GM23338 (cell line): ENCODE data around the gene USH2A. TPM values are rescaled to one million over a fixed set of nuclear protein-coding genes. Genes with fewer than 3 reads are reported as not detected.
"Not testable (repeated sequence)": the region's sequence is repeated elsewhere in the genome, so short reads cannot be mapped to it uniquely, and the experiment has no call there.

Source experiments
- ATAC-seq: fragments of 200-7000 bp; cut with Tn5 transposase; 3 replicates; pipeline ENCODE4 v1.9.1; 2020
- DNase-seq: peaks from one replicate; pipeline ENCODE4 v3.0.0-alpha.2; 2015; ENCODE audit warnings: low spot score
- H2AFZ ChIP-seq: fragments of 200-600 bp; sonication (generic); 2 replicates; pipeline ENCODE4 v1.8.0; 2016; ENCODE audit warnings: antibody characterized with exemption, mild to moderate bottlenecking, moderate library complexity
- H3F3A ChIP-seq: fragments of 200-600 bp; sonication (generic); replicated peaks from 2 replicates; pipeline ENCODE4 v1.8.0; 2017; ENCODE audit warnings: antibody characterized with exemption, mixed run types, low read depth
- H3K27ac ChIP-seq: fragments of 200-600 bp; sonication (generic); 2 replicates; pipeline ENCODE4 v1.6.1; 2016; ENCODE audit warnings: low read depth
- H3K27me3 ChIP-seq: fragments of 200-600 bp; sonication (generic); 2 replicates; pipeline ENCODE4 v1.8.0; 2016; ENCODE audit warnings: mild to moderate bottlenecking, mixed run types, moderate library complexity; ENCODE audit not compliant: insufficient read depth
- H3K36me3 ChIP-seq: fragments of 200-600 bp; sonication (generic); 2 replicates; pipeline ENCODE4 v1.8.0; 2016; ENCODE audit warnings: mild to moderate bottlenecking; ENCODE audit not compliant: insufficient read depth
- H3K4me1 ChIP-seq: fragments of 200-600 bp; sonication (generic); 2 replicates; pipeline ENCODE4 v1.8.0; 2016; ENCODE audit warnings: mild to moderate bottlenecking, moderate library complexity; ENCODE audit not compliant: insufficient read depth
- H3K4me2 ChIP-seq: fragments of 200-600 bp; sonication (generic); 2 replicates; pipeline ENCODE4 v1.7.1; 2017; ENCODE audit warnings: mixed run types
- H3K4me3 ChIP-seq: fragments of 200-600 bp; sonication (generic); 2 replicates; pipeline ENCODE4 v1.6.1; 2016; ENCODE audit warnings: mixed run types
- H3K79me2 ChIP-seq: fragments of 200-600 bp; sonication (generic); replicated peaks from 2 replicates; pipeline ENCODE4 v1.8.0; 2017; ENCODE audit warnings: mild to moderate bottlenecking; ENCODE audit not compliant: insufficient read depth
- H3K9me2 ChIP-seq: fragments of 200-600 bp; sonication (generic); 2 replicates; pipeline ENCODE4 v1.8.0; 2017; ENCODE audit not compliant: insufficient read depth
- H4K20me1 ChIP-seq: fragments of 200-600 bp; sonication (generic); replicated peaks from 2 replicates; pipeline ENCODE4 v1.8.0; 2017; ENCODE audit warnings: mild to moderate bottlenecking; ENCODE audit not compliant: insufficient read depth
- H3K27ac Mint-ChIP-seq: 2 replicates; pipeline ENCODE4 v1.8.0; 2020; ENCODE audit warnings: inconsistent platforms, mild to moderate bottlenecking, moderate library complexity, mixed read lengths
- H3K27me3 Mint-ChIP-seq: 3 replicates; pipeline ENCODE4 v1.8.0; 2022; ENCODE audit warnings: low read depth, mild to moderate bottlenecking, moderate library complexity, mixed read lengths, inconsistent platforms; ENCODE audit not compliant: insufficient read depth, poor library complexity
- H3K36me3 Mint-ChIP-seq: 3 replicates; pipeline ENCODE4 v1.8.0; 2021; ENCODE audit warnings: low read depth, mild to moderate bottlenecking, inconsistent platforms, moderate library complexity, mixed read lengths
- H3K4me1 Mint-ChIP-seq: 3 replicates; pipeline ENCODE4 v1.8.0; 2020; ENCODE audit warnings: mild to moderate bottlenecking, inconsistent platforms, mixed read lengths
- H3K4me3 Mint-ChIP-seq: 3 replicates; pipeline ENCODE4 v1.8.0; 2021; ENCODE audit warnings: moderate library complexity, mild to moderate bottlenecking, inconsistent platforms, mixed read lengths
- H3K9me3 Mint-ChIP-seq: 3 replicates; pipeline ENCODE4 v1.8.0; 2020; ENCODE audit warnings: moderate library complexity, mild to moderate bottlenecking, inconsistent platforms, mixed read lengths
- CREB1 ChIP-seq: fragments of 250-450 bp; sonication (Bioruptor Pico); IDR thresholded peaks from 2 replicates; pipeline ENCODE4 v1.5.0; 2020; ENCODE audit warnings: low read depth, mild to moderate bottlenecking, moderate library complexity
- CTCF ChIP-seq, 2 experiments: fragments of 200-600 bp in 1 of 2; sonication (generic) in 1 of 2; conservative IDR thresholded peaks; 2 replicates each; pipeline versions ENCODE4 v1.5.1 to v1.6.1; 2016 to 2017; ENCODE audit warnings: antibody characterized with exemption in 2 of 2, low read depth in 2 of 2, mild to moderate bottlenecking in 2 of 2, moderate library complexity in 1 of 2
- EZH2 ChIP-seq: fragments of 200-600 bp; sonication (generic); IDR thresholded peaks from one replicate; pipeline ENCODE4 v1.8.0; 2017; ENCODE audit warnings: antibody characterized with exemption, mild to moderate bottlenecking, low read depth; ENCODE audit not compliant: unreplicated experiment
- EZH2phosphoT487 ChIP-seq: fragments of 200-600 bp; sonication (generic); IDR thresholded peaks from one replicate; pipeline ENCODE4 v1.8.1; 2018; ENCODE audit warnings: antibody characterized with exemption; ENCODE audit not compliant: unreplicated experiment
- JUNB ChIP-seq: IDR thresholded peaks from one replicate; pipeline ENCODE4 v1.6.1; 2016; ENCODE audit warnings: antibody characterized with exemption; ENCODE audit not compliant: unreplicated experiment
- NANOG ChIP-seq: IDR thresholded peaks from 2 replicates; pipeline ENCODE4 v1.6.1; 2016; ENCODE audit warnings: antibody characterized with exemption, borderline replicate concordance
- POLR2AphosphoS5 ChIP-seq: IDR thresholded peaks from 2 replicates; pipeline ENCODE4 v1.6.1; 2016; ENCODE audit warnings: antibody characterized with exemption, low read depth
- REST ChIP-seq: IDR thresholded peaks from one replicate; pipeline ENCODE4 v1.6.1; 2018; ENCODE audit warnings: antibody characterized with exemption; ENCODE audit not compliant: unreplicated experiment
- STAT1 ChIP-seq: IDR thresholded peaks from one replicate; pipeline ENCODE4 v1.6.1; 2016; ENCODE audit warnings: antibody characterized with exemption; ENCODE audit not compliant: unreplicated experiment
- ZNF114 ChIP-seq: fragments of 250-450 bp; sonication (Bioruptor Pico); IDR thresholded peaks from 2 replicates; pipeline ENCODE4 v1.5.0; 2020; ENCODE audit warnings: mild to moderate bottlenecking, moderate library complexity
- ZNF331 ChIP-seq: fragments of 250-450 bp; sonication (Bioruptor Pico); IDR thresholded peaks from 2 replicates; pipeline ENCODE4 v1.5.0; 2020; ENCODE audit warnings: low read depth, mild to moderate bottlenecking, moderate library complexity
- polyA plus RNA-seq: library from polyadenylated mRNA; unstranded; fragments of >200 nt; fragmentation: Nextera tagmentation; extraction: Ambion mirVana; gene quantifications from 2 replicates; pipeline ENCODE4 v1.2.1, GENCODE V29; 2016
- total RNA-seq: library from RNA; depleted of rRNA; stranded (reverse); fragments of >200 nt; shearing (Covaris generic); gene quantifications from 2 replicates; pipeline ENCODE4 v1.2.3, GENCODE V29; 2014
- TF ChIP-seq, protein P1 (sequence below): IDR thresholded peaks from 2 replicates; pipeline ENCODE4 v1.6.1; 2016; ENCODE audit warnings: antibody characterized with exemption

The USH2A gene
- total and polyA plus RNA-seq, 2 experiments from 2014 or later: 0.03 TPM

DNA sequence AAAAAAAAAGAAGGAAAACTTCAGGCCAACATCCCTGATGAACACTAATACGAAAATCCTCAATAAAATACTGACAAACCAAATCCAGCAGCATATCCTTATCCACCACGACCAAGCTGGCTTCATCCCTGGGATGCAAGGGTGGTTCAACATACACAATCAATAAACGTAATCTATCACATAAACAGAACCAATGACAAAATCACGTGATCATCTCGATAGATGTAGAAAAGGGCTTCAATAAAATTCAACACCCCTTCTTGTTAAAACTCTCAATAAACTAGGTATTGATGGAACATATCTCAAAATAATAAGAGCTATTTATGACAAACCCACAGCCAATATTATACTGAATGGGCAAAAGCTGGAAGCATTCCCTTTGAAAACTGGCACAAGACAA is 82.7 kb downstream of the USH2A start:
- not testable (repeated sequence) for H3K4me3 Mint-ChIP-seq, H3K36me3 ChIP-seq, H3K4me3 ChIP-seq, H3F3A ChIP-seq, H3K27me3 ChIP-seq, H3K4me1 Mint-ChIP-seq, H3K4me1 ChIP-seq, H3K79me2 ChIP-seq, H3K27ac ChIP-seq, DNase-seq, H3K27ac Mint-ChIP-seq, ATAC-seq, H4K20me1 ChIP-seq, H3K9me3 Mint-ChIP-seq, H3K27me3 Mint-ChIP-seq, H3K4me2 ChIP-seq, H3K9me2 ChIP-seq, H3K36me3 Mint-ChIP-seq, H2AFZ ChIP-seq

GRCh38 chr1:216332462-216332861 is 90.8 kb downstream of the USH2A start:
- Mint-ChIP-seq H3K4me1 (no peaks in the 10 kb centered on the region), H3K27me3 (no peaks in the 10 kb centered on the region), H3K4me3 (no peak overlapping the region), H3K36me3 (no peaks in the 10 kb centered on the region), H3K9me3 (no peaks in the 10 kb centered on the region), H3K27ac (no peak overlapping the region)
- H2AFZ ChIP-seq: no peak overlapping the region
- H3K27me3 ChIP-seq: no peaks in the 10 kb centered on the region
- no peak overlapping the region for H3K4me3 ChIP-seq
- H3K36me3 ChIP-seq: no peaks in the 10 kb centered on the region
- no peaks in the 10 kb centered on the region for H3K79me2 ChIP-seq
- H3K27ac ChIP-seq: no peak overlapping the region
- no peaks in the 10 kb centered on the region for H3F3A ChIP-seq
- no peak for DNase-seq
- H4K20me1 ChIP-seq: no peaks in the 10 kb centered on the region
- H3K4me2 ChIP-seq: no peak overlapping the region
- H3K4me1 ChIP-seq: no peaks in the 10 kb centered on the region
- no peak for ATAC-seq
- no peaks in the 10 kb centered on the region for H3K9me2 ChIP-seq
- TF ChIP-seq ZNF114 (CRISPR knock-in tag) (no peak), ZNF331 (CRISPR knock-in tag) (no peak), POLR2AphosphoS5 (no peak), CTCF (conservative IDR thresholded peaks at IDR 0.05; ENCODE audit: low read depth in 2 of 2) (no peak), JUNB (no peak), EZH2phosphoT487 (no peak), EZH2 (no peak), NANOG (no peak), REST (no peak), CREB1 (no peak), STAT1 (no peak)
- TF ChIP-seq, protein P1, sequence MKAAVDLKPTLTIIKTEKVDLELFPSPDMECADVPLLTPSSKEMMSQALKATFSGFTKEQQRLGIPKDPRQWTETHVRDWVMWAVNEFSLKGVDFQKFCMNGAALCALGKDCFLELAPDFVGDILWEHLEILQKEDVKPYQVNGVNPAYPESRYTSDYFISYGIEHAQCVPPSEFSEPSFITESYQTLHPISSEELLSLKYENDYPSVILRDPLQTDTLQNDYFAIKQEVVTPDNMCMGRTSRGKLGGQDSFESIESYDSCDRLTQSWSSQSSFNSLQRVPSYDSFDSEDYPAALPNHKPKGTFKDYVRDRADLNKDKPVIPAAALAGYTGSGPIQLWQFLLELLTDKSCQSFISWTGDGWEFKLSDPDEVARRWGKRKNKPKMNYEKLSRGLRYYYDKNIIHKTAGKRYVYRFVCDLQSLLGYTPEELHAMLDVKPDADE: no peak
